Fibroblast of lung (primary cell): Measurements from ENCODE around the gene OSCAR.
"Not testable (repeated sequence)": the region's sequence is repeated elsewhere in the genome, so short reads cannot be mapped to it uniquely, and the experiment has no call there.

ENCODE experiments used
- CTCF ChIP-seq, 2 donors: IDR thresholded peaks in 1 of 2; conservative IDR thresholded peaks in 1 of 2; 1 replicate in 1 of 2; 2 replicates in 1 of 2; pipeline ENCODE4 v1.5.1; 2011 to 2012; ENCODE audit warnings: low read length in 2 of 2, control low read depth in 1 of 2, inconsistent platforms in 1 of 2, low read depth in 1 of 2, mild to moderate bottlenecking in 1 of 2
- EZH2 ChIP-seq: IDR thresholded peaks from 2 replicates; pipeline ENCODE4 v1.5.1; 2012; ENCODE audit warnings: low read length, control low read depth, mild to moderate bottlenecking; ENCODE audit errors: missing control alignments

DNA sequence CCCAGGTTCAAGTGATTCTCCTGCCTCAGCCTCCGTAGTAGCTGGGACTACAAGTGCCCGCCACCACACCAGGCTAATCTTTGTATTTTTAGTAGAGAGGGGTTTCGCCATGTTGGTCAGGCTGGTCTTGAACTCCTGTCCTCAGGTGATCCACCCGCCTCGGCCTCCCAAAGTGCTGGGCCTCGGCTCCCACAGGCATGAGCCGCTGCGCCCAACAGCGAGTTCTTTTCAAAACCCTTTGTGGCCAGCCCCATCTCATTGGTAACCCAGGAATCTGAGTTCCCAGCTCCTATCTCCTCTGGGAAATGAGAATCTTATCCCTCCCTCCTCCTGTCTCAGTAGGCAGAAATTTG, 724 bp downstream of the OSCAR start:
- not testable (repeated sequence) for TF ChIP-seq CTCF (conservative IDR thresholded peaks at IDR 0.05 in 1 of 2, IDR thresholded peaks at IDR 0.05 in 1 of 2; ENCODE audit: low read depth in 1 of 2, low read length in 2 of 2); EZH2
